ENCODE data around the gene TMEFF1. TPM values are rescaled to one million over a fixed set of nuclear protein-coding genes. Genes with fewer than 3 reads are reported as not detected.
"Not testable (repeated sequence)": the region's sequence is repeated elsewhere in the genome, so short reads cannot be mapped to it uniquely, and the experiment has no call there.

The TMEFF1 gene
- total RNA-seq, 1 donor from 2014 or later = 0.80 TPM

- no peaks in the 10 kb centered on the region for H3K9me3 ChIP-seq
- no peak for DNase-seq
- no peak overlapping the region for H3K4me3 ChIP-seq
- no peak for TF ChIP-seq CTCF (IDR thresholded peaks at IDR 0.05)
- no peaks in the 10 kb centered on the region for H3K4me1 ChIP-seq
- no peaks in the 10 kb centered on the region for H3K36me3 ChIP-seq
- no peak for ATAC-seq
- no peaks in the 10 kb centered on the region for H3K27me3 ChIP-seq (ENCODE audit: low read depth)
- H3K27ac ChIP-seq = no peak overlapping the region
- intact Hi-C loops (cut with DNase I) = no loop called here
These were observed 25.6 kb downstream of the TMEFF1 start for GRCh38 chr9:100498592-100498991.

GRCh38 chr9:100499460-100499859, 26.5 kb downstream of the TMEFF1 start:
- TF ChIP-seq CTCF (IDR thresholded peaks at IDR 0.05) = no peak
- Histone ChIP-seq H3K4me1 (no peaks in the 10 kb centered on the region), H3K36me3 (no peaks in the 10 kb centered on the region), H3K4me3 (no peak overlapping the region), H3K27me3 (ENCODE audit: low read depth) (no peaks in the 10 kb centered on the region), H3K27ac (no peak overlapping the region), H3K9me3 (no peaks in the 10 kb centered on the region)
- intact Hi-C loops (cut with DNase I) = no loop called here
- ATAC-seq (no peak), DNase-seq (no peak)

- H3K27ac ChIP-seq = no peak overlapping the region
- TF ChIP-seq CTCF (IDR thresholded peaks at IDR 0.05) = no peak
- H3K36me3 ChIP-seq = no peaks in the 10 kb centered on the region
- intact Hi-C loops (cut with DNase I) = no loop called here
- ATAC-seq = no peak
- no peaks in the 10 kb centered on the region for H3K27me3 ChIP-seq (ENCODE audit: low read depth)
- DNase-seq = no peak
- no peaks in the 10 kb centered on the region for H3K9me3 ChIP-seq
- no peak overlapping the region for H3K4me3 ChIP-seq
- H3K4me1 ChIP-seq = no peaks in the 10 kb centered on the region
These were observed 26.9 kb downstream of the TMEFF1 start for GRCh38 chr9:100499866-100500265.

- H3K4me1 ChIP-seq = no peaks in the 10 kb centered on the region
- H3K27ac ChIP-seq = no peak overlapping the region
- peak; percentile 74 for TF ChIP-seq CTCF (IDR thresholded peaks at IDR 0.05)
- no peaks in the 10 kb centered on the region for H3K27me3 ChIP-seq (ENCODE audit: low read depth)
- no peaks in the 10 kb centered on the region for H3K36me3 ChIP-seq
- intact Hi-C loops (cut with DNase I) = no loop called here
- ATAC-seq (peak; percentile 55 to 70), DNase-seq (peak; percentile 77)
- H3K9me3 ChIP-seq = no peaks in the 10 kb centered on the region
- no peak overlapping the region for H3K4me3 ChIP-seq
These were observed 32.7 kb downstream of the TMEFF1 start for GRCh38 chr9:100505564-100506159.

- ATAC-seq; H3K36me3 ChIP-seq; intact Hi-C loops (cut with DNase I); DNase-seq; H3K4me1 ChIP-seq; H3K4me3 ChIP-seq; H3K27me3 ChIP-seq (ENCODE audit: low read depth); H3K9me3 ChIP-seq; H3K27ac ChIP-seq: not testable (repeated sequence)
These were observed 34.4 kb downstream of the TMEFF1 start for GRCh38 chr9:100507350-100507749.

- Histone ChIP-seq H3K4me3 (no peak overlapping the region), H3K4me1 (no peaks in the 10 kb centered on the region), H3K36me3 (no peaks in the 10 kb centered on the region), H3K9me3 (no peaks in the 10 kb centered on the region), H3K27ac (no peak overlapping the region), H3K27me3 (ENCODE audit: low read depth) (no peaks in the 10 kb centered on the region)
- DNase-seq (no peak), ATAC-seq (no peak)
- no peak for TF ChIP-seq CTCF (IDR thresholded peaks at IDR 0.05)
- intact Hi-C loops (cut with DNase I) = no loop called here
These were observed 38.3 kb downstream of the TMEFF1 start for GRCh38 chr9:100511205-100511604.
